ENCODE measurements around the gene CUEDC1. TPM values are rescaled to one million over a fixed set of nuclear protein-coding genes. Genes with fewer than 3 reads are reported as not detected.
"Not testable (repeated sequence)": the region's sequence is repeated elsewhere in the genome, so short reads cannot be mapped to it uniquely, and the experiment has no call there.

CUEDC1 gene
- total RNA-seq, 2 experiments from 2014 or later, result 0.29 to 0.40 TPM

- no peaks in the 10 kb centered on the region for H3K4me1 Mint-ChIP-seq (ENCODE audit: low read depth)
- H3K9me3 Mint-ChIP-seq, result no peaks in the 10 kb centered on the region
- intact Hi-C loops (cut with micrococcal nuclease), result no loop called here
- no peak for ATAC-seq
- POLR2A ChIA-PET, result no interaction called here
- TF ChIP-seq CTCF (IDR thresholded peaks at IDR 0.05), result no peak
- H3K27me3 Mint-ChIP-seq, result peaks cover 12% of the 10 kb centered on the region
- CTCF ChIA-PET, result interaction anchor here (1.6 kb wide), 1 partner anchor 186 kb away, joined by 3 read pairs; no protein-coding TSS in a partner anchor
- no peak overlapping the region for H3K27ac Mint-ChIP-seq
- no peak overlapping the region for H3K4me3 Mint-ChIP-seq
- H3K36me3 Mint-ChIP-seq (ENCODE audit: low read depth), result no peaks in the 10 kb centered on the region
- DNase-seq, result no peak
These were observed 28.5 kb downstream of the CUEDC1 start for GRCh38 chr17:57926723-57927047.

- TF ChIP-seq CTCF (IDR thresholded peaks at IDR 0.05), result no peak
- POLR2A ChIA-PET, result interaction anchor here (1.0 kb wide), 1 partner anchor 21 kb away, joined by 3 read pairs; no protein-coding TSS in a partner anchor
- no peak overlapping the region for H3K4me3 Mint-ChIP-seq
These were observed 29.7 kb downstream of the CUEDC1 start for GRCh38 chr17:57925361-57925990.

GRCh38 chr17:57924677-57925076 is 30.5 kb downstream of the CUEDC1 start:
- H3K27ac Mint-ChIP-seq, result no peak overlapping the region
- H3K4me3 Mint-ChIP-seq, result no peak overlapping the region
- ATAC-seq (no peak), DNase-seq (no peak)
- CTCF ChIA-PET, result interaction anchor here (1.4 kb wide), 1 partner anchor 32 kb away, joined by 4 read pairs; no protein-coding TSS in a partner anchor
- H3K36me3 Mint-ChIP-seq (ENCODE audit: low read depth), result no peaks in the 10 kb centered on the region
- peaks cover 12% of the 10 kb centered on the region for H3K27me3 Mint-ChIP-seq
- intact Hi-C loops (cut with micrococcal nuclease), result no loop called here
- no peaks in the 10 kb centered on the region for H3K4me1 Mint-ChIP-seq (ENCODE audit: low read depth)
- H3K9me3 Mint-ChIP-seq, result no peaks in the 10 kb centered on the region
- POLR2A ChIA-PET, result no interaction called here
- no peak for TF ChIP-seq CTCF (IDR thresholded peaks at IDR 0.05)

More at GRCh38 chr17:57925361-57925990, 29.7 kb downstream of the CUEDC1 start:
- intact Hi-C loops (cut with micrococcal nuclease), result no loop called here
- no peaks in the 10 kb centered on the region for H3K36me3 Mint-ChIP-seq (ENCODE audit: low read depth)
- CTCF ChIA-PET, result interaction anchor here (1.4 kb wide), 1 partner anchor 33 kb away, joined by 4 read pairs; no protein-coding TSS in a partner anchor
- ATAC-seq (no peak), DNase-seq (no peak)
- H3K9me3 Mint-ChIP-seq, result no peaks in the 10 kb centered on the region
- peaks cover 12% of the 10 kb centered on the region for H3K27me3 Mint-ChIP-seq
- no peaks in the 10 kb centered on the region for H3K4me1 Mint-ChIP-seq (ENCODE audit: low read depth)
- H3K27ac Mint-ChIP-seq, result no peak overlapping the region

- Mint-ChIP-seq H3K4me1 (ENCODE audit: low read depth) (no peaks in the 10 kb centered on the region), H3K4me3 (no peak overlapping the region), H3K36me3 (ENCODE audit: low read depth) (no peaks in the 10 kb centered on the region), H3K27ac (no peak overlapping the region), H3K9me3 (no peaks in the 10 kb centered on the region), H3K27me3 (peaks cover 12% of the 10 kb centered on the region)
- ATAC-seq (no peak), DNase-seq (no peak)
- no peak for TF ChIP-seq CTCF (IDR thresholded peaks at IDR 0.05)
- CTCF ChIA-PET, result interaction anchor here (0.7 to 1.9 kb wide), 3 partner anchors 30 to 64 kb away, joined by 3 to 8 read pairs (median 5); no protein-coding TSS in a partner anchor
- POLR2A ChIA-PET, result no interaction called here
- intact Hi-C loops (cut with micrococcal nuclease), result no loop called here
These were observed 31.9 kb downstream of the CUEDC1 start for GRCh38 chr17:57923182-57923872.

- CTCF ChIA-PET, result interaction anchor here (0.7 to 1.9 kb wide), 4 partner anchors 30 to 65 kb away, joined by 3 to 8 read pairs (median 4); no protein-coding TSS in a partner anchor
- POLR2A ChIA-PET, result interaction anchor here (0.7 kb wide), 1 partner anchor 62 kb away, joined by 6 read pairs; no protein-coding TSS in a partner anchor
- H3K4me3 Mint-ChIP-seq; ATAC-seq; intact Hi-C loops (cut with micrococcal nuclease); H3K4me1 Mint-ChIP-seq (ENCODE audit: low read depth); H3K36me3 Mint-ChIP-seq (ENCODE audit: low read depth); H3K27ac Mint-ChIP-seq; H3K9me3 Mint-ChIP-seq; DNase-seq: not testable (repeated sequence)
- H3K27me3 Mint-ChIP-seq, result peaks cover 12% of the 10 kb centered on the region
These were observed 32.5 kb downstream of the CUEDC1 start for GRCh38 chr17:57922745-57923144.
